TTC549 (cell line): ENCODE data around the gene TBX1.
"Not testable (repeated sequence)": the region's sequence is repeated elsewhere in the genome, so short reads cannot be mapped to it uniquely, and the experiment has no call there.

Experiments used
- FAIRE-seq: peaks from 2 replicates; lab custom pipeline; 2012; peaks lifted over from hg19 to GRCh38; lab: Jason Lieb, UNC

TBX1 gene

DNA sequence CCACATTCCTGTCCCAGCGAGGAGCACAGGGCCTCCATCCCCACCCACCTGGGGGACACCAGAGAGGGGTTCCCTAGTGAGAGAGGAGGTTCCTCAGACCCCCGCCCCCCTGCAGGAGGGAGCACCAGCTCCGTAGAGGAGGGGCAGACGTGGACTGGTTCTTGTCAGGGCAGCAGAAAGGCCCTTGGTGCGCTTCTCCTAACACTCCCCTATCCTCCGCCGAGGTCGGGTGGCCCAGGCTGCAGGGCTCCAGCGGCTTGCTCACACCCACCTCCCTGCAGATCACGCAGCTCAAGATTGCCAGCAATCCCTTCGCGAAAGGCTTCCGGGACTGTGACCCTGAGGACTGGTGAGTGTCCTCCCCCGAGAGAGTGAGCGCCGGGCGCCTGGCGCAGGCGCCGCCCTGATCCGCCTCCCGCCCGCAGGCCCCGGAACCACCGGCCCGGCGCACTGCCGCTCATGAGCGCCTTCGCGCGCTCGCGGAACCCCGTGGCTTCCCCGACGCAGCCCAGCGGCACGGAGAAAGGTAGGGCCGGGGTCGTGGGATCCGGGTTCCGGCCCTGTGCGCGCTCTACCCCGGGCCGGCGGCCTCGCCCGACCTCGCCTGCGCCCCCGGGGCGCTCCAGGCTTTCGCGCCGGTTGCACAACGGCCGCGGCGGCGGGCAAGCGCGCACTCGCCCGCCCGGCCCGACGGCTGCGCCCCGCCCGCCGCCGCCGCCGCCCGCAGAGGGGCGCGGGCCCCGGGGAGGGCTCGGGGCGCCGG lies 5.1 kb downstream of the TBX1 start:
- no peak for FAIRE-seq

DNA sequence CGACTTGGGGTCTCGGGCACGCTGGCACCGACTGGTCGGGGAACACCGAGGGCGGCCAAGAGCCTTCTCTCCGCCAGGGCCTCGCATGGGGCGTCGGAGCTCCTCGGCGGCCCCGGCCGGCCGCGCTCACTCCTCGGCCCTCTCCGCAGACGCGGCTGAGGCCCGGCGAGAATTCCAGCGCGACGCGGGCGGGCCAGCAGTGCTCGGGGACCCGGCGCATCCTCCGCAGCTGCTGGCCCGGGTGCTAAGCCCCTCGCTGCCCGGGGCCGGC lies 5.6 kb downstream of the TBX1 start:
- no peak for FAIRE-seq

DNA sequence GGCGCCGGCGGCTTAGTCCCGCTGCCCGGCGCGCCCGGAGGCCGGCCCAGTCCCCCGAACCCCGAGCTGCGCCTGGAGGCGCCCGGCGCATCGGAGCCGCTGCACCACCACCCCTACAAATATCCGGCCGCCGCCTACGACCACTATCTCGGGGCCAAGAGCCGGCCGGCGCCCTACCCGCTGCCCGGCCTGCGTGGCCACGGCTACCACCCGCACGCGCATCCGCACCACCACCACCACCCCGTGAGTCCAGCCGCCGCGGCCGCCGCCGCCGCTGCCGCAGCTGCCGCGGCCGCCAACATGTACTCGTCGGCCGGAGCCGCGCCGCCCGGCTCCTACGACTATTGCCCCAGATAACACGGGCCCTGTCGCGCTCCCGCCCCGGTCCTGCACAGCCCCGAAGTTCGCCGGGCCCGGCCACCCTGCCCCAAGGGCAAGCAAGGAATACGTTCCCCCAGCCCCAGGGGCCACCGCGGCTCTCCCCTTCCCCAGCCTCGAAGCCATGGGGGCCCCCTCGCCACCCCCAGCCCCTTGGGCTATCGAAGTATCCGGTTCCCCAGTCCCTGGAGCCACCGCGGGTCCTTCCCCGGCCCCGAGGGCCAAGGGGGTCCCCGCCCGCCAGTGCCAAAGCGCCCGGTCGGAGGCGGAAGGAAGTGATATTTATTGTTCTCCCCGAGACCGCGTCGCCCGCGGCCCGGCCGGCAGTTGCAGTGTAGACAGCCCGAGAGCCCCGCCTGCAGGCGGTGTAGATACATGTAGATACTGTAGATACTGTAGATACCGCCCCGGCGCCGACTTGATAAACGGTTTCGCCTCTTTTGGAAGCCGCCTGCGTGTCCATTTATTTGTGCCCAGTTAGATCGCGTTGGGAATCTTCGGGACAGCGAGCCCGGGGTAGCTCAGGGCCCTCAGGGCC lies 6.2 kb downstream of the TBX1 start:
- FAIRE-seq, result no peak

DNA sequence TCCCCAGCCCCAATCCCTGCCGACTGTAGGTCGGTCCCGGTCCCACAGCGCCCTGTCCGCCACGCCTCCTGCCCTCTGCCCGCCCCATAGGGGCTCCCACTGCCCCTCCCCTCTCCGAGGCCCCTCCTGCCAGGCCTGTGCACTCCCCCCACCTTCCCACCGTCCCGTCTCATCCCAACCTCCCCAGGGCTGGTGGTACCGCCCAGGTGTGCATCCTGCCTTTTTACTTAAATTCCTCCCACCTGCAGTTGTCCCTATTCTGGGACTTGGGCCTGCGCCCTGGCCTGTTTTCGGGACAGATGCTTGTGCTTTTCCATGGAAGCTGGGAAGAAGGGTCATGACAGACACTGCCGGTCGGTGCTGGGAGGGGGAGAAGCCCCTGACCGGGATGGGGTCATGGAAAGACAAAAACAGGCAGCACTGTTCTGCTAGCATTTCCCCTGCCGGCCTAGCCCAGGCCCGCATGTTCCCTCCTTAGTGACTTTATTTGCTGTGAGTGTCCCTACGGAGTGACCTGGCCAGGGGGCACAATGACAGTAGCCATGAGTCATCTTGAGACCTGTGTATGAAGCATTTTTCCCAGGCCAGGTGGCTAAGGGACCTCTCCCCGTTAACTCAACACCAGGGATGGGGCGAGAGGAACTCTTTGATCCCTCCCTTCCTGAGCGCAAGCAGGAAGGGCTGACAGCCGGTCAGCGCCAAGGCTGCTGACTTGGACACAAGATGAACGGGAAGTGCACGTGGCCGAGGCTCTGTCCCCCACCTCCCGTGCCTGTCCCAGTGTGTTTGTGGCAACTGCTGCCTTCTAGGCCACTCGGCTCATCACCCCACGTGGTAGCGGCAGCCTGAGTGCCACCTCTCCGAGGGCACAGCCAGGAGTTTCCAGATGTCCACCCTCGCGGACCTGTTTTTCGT lies 7.1 kb downstream of the TBX1 start:
- FAIRE-seq, result no peak

DNA sequence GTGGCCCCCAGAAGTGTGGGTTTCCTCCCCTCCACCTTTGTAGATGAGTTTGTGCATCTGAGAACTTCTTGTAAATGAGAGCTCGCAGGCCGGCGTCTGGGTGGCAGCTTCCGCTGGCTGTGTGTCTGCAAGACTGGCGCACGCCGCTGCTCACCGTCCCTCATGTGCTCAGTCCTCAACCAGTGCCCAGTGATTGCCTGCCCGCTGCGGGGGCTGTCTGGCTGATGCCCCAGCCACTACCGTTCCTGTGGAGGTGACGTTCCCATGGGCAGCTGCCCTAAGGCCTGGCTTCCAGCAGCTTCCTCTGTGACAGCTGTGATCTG lies 8.8 kb downstream of the TBX1 start:
- no peak for FAIRE-seq

DNA sequence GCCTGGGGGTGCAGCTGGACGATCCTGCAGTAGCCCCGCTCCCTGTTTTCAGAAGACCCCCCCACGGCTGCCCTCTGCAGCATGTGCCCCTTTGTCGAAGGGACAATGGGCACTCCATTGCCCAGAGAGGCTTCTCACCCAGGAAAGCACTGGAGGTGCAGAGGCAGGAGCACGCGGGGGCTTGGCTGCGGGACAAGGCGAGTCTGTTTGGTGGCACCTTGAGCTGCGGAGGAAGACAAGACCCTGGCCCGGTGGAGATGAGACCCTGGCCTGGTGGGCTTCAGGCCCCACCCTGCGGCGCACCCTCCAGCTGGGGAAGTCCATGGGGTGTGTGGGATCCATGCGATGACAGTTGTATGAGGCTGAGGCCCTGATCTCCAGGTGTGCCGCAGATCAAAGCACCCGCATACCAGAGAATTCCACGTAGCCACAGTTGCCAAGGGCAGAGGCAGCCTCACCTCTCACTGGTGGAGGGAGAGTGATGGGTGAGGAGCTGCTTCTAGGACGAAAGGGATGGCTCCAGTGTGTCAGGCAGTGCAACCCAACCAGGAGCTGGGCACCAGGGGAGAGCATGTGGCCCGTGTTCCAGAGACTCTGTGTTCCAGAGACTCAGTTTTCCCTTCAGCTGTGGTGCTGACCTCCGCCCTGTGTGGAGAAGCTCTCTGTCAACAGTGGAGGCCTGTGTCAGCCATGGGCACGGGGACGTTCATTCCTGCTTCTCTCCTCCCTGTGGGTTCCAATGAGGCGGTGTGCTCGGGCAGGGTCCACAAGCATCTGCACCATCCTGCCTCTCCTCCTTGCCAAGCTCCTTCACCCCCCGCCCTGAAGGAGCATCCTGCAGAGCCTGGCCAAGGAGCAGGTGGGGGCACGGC lies 10.0 kb downstream of the TBX1 start:
- FAIRE-seq, result no peak

DNA sequence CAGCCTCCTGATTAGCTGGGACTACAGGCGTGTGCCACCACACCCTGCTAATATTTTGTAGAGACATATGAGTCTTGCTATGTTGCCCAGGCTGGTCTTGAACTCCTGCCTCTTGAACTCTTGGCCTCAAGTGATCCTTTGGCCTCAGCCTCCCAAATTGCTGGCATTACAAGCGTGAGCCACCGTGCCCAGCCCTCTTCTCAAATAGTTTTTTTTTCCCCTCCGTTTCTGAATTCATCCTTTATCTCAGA lies 11.8 kb downstream of the TBX1 start:
- FAIRE-seq, result no peak

DNA sequence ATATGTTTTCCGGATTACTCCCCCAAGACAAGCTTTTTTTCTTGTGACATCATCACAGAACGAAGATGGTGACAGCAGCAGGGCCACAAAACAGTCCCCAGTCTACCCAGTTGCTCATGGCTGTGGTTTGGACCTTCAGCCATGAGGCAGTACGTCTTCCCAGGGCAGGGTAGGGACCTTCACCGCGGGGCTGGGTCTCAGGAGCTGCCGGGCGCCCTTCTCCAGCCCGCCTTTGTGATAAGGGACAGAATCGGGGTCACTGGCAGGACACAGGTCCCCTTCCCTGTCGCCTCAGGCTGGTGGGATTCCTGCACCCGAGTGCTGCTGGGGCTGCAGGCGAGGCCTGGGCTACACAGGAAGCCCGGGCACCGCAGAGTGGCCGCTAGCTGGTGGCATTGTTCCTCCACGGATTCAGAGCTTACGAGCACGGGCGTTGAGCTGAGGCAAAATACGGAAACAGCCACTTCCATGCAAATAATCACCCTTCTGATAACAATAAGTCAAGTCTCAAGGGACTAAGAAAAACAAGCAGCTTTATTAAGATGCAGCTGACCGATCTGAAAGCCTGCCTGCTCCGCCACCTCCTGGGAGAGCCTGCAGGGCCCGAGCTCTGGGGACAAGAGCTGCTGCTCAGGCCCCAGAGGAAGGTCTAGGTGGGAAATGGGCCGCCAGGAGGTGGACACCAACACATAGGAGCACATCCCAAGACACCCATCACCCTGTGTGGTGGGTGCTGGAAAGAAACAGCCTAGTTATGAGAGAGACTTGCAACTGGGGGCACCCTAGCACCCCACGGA lies 12.3 kb downstream of the TBX1 start:
- no peak for FAIRE-seq

DNA sequence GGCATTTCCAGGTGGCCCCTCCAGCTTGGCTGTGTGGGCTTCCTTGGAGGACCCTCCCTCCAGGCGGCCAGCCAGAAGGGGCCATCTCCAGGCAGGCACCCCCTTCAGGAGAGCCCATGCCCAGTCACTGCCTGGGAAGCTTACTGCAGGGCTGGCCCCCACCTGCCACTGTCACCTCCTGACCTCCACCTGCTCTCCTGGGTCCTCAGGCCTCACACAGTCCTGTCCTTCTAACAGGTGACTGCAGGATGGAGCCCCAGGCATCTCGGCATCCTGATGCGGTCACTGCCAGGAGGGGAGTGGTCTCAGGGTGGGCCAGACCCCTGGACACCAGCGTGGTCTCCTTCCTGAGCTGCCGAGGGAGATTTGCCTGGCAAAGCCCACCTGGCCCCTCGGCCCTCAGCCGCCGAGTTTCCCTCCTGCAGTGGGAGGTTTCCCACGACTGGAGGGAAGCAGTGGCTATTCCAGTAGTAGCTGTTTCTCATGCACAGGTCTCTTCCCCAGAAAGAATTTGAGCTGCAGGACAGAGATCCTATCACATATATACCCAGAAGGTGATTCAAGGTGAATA lies 13.0 kb downstream of the TBX1 start:
- FAIRE-seq, result no peak

DNA sequence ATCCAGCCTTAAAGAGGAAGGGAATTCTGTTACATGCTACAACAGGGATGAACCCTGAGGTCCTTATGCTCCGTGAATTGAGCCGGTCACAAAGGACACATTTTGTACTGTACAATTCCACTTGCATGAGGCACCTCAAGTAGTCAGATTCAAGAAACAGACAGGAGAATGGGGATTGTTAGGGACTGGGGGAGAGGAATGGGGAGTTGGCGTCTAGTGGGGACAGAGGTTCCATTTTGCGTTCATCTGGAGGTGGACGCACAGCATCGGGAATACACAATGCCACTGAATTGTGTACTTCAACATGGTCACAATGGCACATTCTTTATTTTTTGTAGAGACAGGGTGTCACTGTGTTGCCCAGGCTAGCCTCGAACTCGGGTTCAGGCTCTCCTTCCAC lies 14.1 kb downstream of the TBX1 start:
- FAIRE-seq, result no peak

DNA sequence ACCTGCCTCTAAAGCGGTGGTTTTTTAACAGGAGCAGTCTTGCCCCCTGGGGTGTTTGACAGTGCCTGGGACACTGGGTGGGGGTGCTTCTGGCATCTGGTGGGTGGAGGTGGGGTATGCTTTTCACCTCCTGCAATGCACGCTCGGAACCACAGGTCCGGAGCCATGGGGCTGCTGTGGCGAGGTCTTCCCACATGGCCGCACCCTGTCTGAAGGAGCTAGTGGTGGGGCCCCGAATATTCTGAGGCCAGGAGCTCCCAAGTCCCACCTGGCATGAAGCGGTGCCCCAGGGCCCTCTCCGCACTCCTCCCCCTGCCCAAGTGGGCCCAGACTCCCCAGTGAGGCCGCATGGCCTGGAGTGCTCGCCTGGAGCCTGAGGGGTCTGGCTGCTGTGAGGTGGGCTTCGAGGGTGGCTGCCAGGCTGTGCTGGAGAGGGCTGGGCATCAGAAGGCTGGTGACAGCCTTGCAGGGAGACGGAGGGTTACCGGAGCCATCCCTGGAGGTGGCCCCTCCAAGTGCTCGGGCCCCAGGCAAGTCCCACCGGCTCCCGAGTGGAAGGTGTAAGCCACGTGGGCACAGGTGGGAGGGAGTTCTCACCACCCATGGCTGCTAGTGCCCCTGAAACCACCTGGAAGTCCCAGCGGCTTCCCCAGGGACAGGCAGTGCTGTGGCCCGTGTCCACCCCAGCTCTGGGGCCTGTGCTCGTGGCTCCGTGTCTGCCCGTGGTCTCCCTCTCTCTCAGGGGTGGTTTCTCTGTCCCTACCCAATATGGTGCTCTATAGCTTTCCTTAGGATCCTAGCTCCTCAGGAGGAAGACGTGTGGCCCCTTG lies 15.1 kb downstream of the TBX1 start:
- FAIRE-seq, result no peak

DNA sequence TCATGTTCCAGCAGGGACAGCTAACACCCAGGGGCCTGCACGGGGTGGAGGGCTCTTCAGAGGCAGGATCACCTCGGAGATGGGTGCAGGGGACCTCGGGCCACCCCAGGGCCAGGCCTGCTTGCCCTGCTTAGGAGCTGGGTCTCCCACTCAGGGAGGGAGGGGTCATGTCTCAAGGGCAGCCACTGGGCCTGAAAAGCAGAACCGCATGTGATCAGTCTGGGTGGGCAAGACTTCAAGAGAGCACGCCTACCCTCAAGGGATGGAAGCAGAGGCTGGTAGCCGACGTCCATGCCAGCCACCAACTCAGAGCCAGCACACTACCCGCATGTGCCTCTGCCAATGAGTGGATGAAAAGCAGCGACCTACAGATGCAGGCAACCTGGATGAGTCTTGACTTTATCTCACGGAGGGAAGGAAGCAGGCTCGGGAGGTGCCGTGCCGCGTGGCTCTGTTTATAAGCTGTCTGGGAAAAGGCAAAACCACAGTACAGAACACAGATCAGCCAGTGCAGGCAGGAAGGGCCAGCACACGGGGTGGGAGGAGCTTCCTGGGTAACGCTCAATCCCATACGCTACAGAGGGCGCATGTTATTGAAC lies 16.0 kb downstream of the TBX1 start:
- FAIRE-seq, result no peak

DNA sequence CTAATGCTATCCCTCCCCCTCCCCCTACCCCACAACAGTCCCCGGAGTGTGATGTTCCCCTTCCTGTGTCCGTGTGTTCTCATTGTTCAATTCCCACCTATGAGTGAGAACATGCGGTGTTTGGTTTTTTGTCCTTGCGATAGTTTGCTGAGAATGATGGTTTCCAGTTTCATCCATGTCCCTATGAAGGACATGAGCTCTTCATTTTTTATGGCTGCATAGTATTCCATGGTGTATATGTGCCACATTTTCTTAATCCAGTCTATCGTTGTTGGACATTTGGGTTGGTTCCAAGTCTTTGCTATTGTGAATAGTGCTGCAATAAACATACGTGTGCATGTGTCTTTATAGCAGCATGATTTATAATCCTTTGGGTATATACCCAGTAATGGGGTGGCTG lies 16.6 kb downstream of the TBX1 start:
- FAIRE-seq, result not testable (repeated sequence)

DNA sequence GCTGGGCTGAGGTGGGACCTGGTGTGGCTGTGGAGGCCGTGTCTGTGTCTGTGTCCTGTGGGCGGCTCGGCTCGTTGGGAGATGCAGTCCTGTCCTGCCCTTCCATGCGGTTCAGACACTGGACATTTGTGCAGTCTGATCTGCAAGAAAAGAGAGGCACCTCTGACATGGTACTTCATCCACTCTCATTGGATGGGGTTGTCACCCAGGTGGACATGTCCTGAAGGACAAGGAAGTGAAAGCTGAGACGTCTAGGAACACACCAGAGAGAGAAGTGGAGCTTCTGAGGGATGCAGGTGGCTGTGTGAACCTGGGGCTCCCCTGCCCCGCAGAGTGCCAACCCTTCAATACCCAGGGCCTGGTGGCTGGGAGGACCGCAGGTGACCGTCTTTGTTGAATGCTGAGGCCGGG lies 18.4 kb downstream of the TBX1 start:
- FAIRE-seq, result no peak

DNA sequence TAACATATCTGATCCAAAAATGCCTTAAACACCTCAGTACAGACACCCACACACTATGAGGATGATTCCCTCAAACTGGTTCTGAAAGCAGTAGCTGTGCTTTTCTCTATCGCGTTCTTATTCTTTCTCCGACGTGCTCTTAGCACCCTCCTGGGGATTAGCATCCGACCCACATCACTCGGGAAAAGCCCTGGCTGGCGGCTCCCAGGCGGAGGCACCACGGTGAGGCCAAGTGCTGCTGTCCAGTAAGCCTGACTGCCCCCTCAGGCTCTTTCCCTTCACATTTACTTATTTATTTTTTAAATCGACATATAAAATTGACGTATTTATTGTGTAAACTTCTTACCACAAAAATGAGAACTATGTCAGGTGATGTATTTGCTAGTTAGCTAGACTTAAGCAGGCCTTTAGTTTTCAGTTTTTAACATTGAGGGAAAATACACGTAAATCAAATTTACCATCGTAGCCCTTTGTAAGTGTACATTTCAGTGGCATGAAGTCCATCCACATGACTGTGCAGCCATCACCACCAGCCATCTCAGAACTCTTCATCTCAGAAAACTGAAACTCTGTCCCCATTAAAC lies 19.2 kb downstream of the TBX1 start:
- no peak for FAIRE-seq

DNA sequence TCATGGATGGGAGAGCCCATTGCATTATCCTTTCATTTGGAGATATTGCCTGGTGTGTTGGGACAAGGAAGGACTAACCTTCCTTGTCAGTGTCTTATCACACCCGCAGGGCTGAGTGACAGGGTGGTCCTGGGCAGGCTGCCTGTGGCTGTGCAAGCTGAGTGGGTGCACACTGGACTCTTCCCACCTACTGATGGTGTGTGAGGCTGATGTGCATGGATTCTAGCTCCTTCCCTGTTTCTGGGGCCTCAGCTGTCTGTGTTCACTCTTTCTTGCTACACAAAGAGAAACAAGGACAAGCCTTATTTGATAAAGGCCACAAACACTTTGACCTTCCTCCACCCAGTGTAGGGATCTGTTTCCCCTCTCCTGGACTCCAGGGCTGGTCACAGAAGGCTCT lies 22.0 kb downstream of the TBX1 start:
- FAIRE-seq, result no peak

DNA sequence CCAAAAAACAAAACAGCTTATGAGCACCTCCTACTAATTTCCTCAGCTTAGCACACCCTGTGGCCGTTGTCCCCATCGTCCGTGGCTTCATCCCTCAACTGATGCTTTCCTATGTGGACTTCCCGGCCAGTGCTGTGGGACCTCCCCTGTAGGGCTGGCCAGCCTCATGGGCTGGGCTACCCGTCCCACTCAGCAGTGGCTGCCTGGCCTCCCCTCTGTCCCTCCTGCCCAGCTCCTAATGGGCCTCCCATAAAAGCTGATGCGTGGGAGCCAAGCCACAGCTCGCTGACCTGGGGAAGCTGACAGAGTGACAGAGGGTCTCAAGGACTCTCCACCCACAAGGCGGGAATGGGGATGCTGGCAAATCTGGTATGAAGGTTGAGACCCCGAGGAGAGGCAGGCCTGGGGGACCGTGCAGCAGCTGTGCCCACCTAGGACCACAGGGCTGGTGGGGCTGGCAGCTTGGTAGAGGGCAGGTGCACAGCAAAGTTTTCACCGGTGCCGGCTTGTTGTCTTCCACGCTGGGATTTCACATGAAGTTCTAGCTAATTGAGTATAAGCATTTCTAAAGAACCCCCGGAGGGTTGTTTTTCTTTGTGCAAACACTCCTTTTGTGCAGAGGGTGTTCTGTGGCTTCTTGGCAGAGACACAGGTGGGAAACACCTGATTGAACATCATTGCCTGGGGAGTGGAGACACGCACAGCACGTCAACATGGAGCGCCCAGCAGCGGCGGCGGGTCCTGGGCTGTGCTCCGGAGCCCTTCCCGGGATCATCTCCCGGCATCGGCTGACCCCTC lies 23.2 kb downstream of the TBX1 start:
- FAIRE-seq, result no peak

DNA sequence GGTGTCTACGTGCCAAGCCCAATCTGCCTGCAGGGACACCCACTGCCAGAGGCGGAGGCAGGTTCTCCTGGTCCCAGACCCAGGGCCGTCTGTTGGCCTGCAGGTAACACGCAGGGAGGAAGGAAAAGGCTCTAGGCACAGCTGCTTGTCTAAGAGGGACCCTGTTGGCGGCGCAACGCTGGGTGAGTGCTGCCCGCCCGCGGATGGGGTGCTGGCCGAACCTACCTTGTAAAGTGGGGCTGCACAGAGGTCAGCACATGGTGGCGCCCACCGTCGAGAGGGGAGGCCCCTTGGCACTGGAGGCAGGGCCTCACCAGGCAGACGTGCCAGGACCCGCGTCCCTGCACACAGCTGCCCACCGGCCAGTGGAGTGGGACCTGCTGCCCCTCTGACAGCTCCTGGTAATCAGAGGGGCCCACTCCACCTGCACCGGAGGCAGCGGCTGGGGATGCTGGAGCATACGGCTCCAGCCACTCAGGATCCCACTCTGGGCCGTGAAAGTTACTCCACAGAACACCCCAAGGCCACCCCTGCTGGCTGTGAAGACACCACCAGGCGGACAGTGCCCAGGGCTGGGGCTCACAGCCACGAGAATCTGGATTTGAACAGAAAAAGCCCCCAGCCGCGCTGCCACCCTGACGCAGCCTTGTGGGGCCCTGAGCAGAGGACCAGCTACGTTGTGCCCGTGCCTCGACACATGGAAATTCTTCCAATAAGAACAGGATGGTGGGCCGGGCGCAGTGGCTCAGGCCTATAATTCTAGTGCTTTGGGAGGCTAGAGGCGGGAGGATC lies 24.0 kb downstream of the TBX1 start:
- no peak for FAIRE-seq
